Right lung (tissue), 5 donors: ENCODE data around the gene HYAL3. TPM values are rescaled to one million over a fixed set of nuclear protein-coding genes. Genes with fewer than 3 reads are reported as not detected.
"Not testable (repeated sequence)": the region's sequence is repeated elsewhere in the genome, so short reads cannot be mapped to it uniquely, and the experiment has no call there.

ENCODE experiments used
- DNase-seq, 2 donors: peaks; one replicate each; pipeline ENCODE4 v3.0.0-alpha.2; 2013
- polyA plus RNA-seq, 5 donors: library from polyadenylated mRNA; unstranded; fragments of 120-200 nt; gene quantifications; one replicate each; pipeline versions ENCODE4 v1.2.1 to v1.2.3, GENCODE V29; 2013; ENCODE audit warnings: inconsistent platforms in 1 of 5, low replicate concordance in 1 of 5; ENCODE audit not compliant: insufficient read length in 5 of 5, insufficient read depth in 1 of 5

HYAL3 gene
- polyA plus RNA-seq, 5 donors, result 2.9 to 5.8 (median 3.2) TPM

DNA sequence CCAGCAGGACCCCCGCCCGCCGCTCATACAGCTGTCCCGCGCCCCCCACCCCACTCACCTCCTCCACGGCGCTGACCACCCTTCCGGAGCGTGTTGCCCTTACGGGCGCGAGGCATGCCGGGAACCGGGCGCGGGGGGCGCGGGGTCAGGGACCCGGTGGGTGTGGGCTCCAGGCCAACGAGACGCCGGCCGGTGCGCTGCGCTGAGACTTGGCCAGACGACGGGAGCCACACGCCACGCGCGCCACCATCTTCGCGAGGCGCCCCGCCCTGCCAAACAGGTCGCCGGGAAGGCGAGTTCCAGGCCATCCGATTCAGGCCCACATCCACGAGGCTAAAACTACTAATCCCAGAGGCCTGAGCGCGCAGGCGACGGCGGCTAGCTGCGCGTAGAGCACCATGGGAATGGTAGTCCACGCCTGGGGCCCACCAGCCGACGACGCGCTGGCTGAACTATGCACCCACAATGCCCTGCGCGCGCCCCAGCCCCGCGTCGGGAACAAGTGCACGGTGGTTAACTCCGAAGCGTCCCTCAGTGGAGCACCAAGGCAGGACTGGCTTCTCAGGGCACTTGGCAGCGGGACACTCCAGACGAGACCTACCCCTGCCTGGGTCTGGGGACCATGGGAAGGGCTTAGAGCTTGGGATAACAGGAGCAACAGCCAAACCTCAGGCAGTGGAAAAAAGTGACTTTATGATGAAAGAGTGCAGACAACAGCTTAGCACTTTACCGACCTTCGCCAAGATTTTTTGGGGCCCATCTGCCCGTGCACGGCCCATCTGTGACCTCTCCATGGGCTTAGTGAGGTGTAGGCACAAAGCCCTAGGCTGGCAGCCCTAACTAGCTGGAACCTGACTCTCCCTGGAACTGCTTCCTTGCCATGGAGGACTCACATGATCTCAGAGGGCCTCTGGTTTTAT, 6.8 kb downstream of the HYAL3 start, which contains the start of gene IFRD2:
TSS of gene IFRD2 (minus strand) at position 271 of the 920 bp plus-strand sequence. CDS start at position 116, 155 bp downstream.
- DNase-seq, result peak; percentile 94 to 95

DNA sequence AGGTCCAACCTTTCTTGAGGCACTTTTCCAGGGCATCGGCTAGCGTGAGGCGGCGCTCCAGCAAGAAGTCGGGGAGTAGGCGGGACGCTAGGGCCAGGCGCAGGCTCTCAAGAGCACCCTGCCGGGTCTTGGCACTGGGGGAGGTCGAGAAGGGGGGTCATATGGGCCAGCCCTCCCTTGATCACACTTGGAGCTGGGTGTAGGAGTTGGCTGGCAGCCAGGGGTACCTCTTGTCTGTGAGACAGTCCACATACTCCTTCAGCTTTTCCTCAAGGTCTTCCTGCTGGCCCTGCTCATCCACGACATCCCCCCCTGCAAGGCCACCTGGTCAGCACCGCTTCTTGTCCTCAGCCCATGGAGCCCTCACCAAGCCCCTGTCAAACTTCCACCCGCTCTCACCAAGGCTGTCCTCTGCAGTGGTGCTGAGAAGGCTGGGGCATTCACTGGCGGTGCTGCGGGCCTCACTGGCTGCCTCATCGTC, 9.0 kb downstream of the HYAL3 start:
- DNase-seq, result no peak

GRCh38 chr3:50289130-50289529, 10.1 kb downstream of the HYAL3 start:
- no peak for DNase-seq

DNA sequence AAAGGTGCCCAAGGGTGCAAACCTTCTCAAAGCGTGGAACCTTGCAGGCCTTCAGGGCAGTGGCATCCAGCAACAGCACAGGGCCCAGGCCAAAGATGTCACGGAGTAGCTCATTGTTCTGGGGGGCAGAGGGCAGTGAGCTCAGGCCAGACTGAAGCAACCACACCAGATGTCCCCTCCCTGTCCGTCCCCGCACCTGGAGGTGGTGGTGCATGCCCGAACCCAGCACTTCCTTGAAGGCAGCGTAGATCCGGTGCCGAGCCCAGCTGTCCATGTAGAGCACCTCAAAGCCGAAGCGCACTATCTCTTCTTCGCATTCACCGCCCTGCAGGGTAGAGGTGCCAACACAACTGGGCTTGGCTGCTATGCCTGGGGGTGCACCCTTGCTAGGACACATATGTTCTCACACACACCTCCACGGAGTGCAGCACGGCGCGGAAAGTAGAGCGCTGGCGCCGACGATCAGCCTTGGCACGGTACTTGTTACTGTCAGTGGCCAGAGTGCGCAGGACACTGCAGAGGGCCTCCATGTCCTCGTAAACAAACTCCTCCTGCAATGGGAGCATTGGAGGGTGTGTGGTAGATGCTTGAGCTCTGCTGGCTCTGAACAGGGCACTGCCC, 10.7 kb downstream of the HYAL3 start:
- no peak for DNase-seq

GRCh38 chr3:50287262-50287661, 11.9 kb downstream of the HYAL3 start:
- no peak for DNase-seq

GRCh38 chr3:50286322-50287227, 12.6 kb downstream of the HYAL3 start:
- DNase-seq, result no peak

DNA sequence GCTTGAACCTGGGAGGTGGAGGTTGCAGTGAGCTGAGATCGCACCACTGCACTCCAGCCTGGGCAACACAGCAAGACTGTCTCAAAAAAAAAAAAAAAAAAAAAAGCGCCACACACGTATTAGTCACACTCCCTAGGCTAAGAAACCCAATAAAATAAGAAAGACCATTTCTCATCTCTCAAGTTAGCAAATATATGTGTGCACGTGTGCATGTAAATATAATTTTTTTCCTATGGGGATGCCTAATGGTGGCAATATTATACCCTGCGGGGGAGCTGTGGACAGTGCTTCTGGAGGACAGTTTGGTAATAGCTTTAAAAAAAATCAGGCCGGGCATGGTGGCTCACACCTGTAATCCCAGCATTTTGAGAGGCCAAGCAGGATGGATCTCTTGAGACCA, 15.1 kb downstream of the HYAL3 start:
- not testable (repeated sequence) for DNase-seq

DNA sequence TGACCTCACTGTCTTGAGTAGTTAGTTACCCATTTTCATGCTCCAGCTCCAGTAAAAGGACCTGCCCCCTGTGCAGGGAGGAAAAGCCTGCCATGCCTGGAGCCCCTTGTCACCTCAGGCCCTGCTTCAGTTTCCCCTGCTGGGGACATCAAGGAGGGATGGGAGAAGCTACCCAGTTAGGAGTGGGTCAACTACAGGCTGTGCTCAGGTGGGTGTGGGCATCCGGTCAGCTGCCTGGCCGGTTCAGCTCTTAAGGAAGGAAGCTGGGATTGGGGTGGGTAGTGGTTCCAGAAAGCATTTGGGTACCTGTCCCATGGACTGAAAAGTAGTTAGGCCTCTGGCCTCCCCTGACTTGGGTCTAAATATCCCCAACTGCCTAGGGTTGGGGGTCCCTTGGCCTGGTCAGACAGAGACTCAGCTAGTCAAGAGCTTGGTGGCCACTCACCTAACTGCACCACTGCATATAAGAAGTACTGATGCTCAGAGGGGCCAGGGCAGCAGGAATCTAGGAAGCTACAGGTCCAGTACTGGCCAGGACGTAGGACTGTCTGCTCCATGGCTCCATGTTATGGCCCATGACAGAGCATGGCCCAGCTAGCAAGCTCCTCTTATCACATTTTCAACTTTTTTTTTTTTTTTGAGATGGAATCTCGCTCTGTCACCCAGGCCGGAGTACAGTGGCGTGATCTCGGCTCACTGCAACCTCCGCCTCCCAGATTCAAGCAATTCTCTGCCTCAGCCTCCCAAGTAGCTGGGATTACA, 19.8 kb downstream of the HYAL3 start:
- no peak for DNase-seq

- no peak for DNase-seq
Measured at GRCh38 chr3:50278880-50279224, 20.4 kb downstream of the HYAL3 start, which contains the start of gene LSMEM2. LSMEM2 (plus strand) TSS chr3:50279087; CDS start chr3:50279114, 27 bp downstream.

GRCh38 chr3:50278123-50278879, 20.9 kb downstream of the HYAL3 start:
- no peak for DNase-seq

GRCh38 chr3:50276762-50277101, 22.5 kb downstream of the HYAL3 start:
- DNase-seq, result no peak

- DNase-seq, result no peak
Measured at GRCh38 chr3:50275996-50276761, 23.0 kb downstream of the HYAL3 start.

- no peak for DNase-seq
Measured at GRCh38 chr3:50275141-50275995, 23.8 kb downstream of the HYAL3 start.

DNA sequence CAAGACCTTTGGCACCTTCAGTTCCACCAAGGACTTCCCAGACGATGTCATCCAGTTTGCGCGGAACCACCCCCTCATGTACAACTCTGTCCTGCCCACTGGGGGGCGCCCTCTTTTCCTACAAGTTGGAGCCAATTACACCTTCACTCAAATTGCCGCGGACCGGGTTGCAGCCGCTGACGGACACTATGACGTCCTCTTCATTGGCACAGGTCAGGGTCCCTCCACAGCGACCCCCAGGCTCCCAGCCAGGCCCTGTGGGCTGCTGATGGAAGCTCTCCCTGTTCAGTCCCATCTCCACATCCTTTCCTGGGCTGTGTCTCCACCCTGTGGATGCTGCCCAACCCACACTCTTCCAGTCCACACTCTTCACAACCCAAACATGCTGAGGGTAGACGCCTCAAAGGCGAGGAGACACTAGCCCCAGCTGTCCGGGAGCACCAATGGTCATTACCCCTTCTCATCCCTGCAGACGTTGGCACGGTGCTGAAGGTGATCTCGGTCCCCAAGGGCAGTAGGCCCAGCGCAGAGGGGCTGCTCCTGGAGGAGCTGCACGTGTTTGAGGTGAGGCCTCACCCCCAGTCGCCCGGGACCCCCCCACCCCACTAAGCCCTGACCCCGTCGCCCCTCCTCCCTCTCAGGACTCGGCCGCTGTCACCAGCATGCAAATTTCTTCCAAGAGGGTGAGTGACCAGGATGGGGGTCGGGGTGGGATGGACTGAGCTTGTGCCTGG, 24.7 kb downstream of the HYAL3 start:
- no peak for DNase-seq

DNA sequence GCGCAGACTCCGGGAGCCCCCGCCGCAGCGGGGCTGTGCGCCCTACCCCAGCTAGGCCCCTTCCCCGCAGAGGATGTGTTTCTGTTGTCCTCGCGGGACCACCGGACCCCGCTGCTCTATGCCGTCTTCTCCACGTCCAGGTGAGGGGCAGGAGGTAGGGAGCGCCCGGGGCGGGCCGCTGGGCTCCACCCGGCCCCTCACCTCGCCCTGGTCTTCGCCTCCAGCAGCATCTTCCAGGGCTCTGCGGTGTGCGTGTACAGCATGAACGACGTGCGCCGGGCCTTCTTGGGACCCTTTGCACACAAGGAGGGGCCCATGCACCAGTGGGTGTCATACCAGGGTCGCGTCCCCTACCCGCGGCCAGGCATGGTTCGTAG, 25.5 kb downstream of the HYAL3 start:
- DNase-seq, result no peak

DNA sequence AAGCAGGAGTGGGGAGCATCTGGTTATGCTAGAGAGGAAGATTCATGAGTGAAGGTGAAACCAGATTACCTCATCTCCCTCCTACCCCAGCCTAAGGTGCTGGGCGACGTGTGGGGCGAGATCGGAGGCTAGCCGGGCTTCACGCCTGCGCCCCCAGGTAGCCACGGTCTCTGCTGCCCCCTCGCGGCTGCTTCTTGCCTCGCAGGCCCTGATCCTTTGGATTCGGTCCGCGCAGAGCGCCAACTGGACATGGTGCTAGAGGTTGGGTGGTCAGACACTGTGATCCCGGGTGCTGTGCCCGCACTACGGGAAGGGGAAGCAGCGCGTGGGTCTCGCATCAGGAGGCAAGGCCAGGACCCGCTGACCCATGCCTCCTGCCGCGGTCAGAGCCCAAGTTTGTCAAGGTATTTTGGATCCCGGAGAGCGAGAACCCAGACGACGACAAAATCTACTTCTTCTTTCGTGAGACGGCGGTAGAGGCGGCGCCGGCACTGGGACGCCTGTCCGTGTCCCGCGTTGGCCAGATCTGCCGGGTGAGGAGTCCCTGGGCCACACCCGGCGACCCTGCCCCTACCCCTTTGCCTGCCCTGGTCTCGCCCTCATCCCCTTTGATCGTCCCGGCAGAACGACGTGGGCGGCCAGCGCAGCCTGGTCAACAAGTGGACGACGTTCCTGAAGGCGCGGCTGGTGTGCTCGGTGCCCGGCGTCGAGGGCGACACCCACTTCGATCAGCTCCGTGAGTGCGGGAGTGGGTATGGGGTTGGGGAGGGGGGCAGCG, 26.1 kb downstream of the HYAL3 start:
- DNase-seq, result peak; percentile 76 to 79

DNA sequence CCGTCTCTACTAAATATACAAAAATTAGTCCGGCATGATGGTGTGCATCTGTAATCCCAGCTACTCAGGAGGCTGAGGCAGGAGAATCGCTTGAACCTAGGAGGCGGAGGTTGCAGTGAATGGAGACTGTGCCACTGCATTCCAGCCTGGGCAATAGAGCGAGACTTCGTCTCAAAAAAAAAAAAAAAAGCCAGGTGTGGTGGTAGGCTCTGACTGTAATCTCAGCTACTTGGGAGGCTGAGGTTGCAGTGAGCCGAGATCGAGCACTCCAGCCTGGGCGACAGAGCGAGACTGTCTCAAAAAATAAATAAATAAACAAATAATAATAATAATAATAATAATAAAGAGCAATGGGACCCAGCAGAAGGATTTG, 26.7 kb downstream of the HYAL3 start:
- DNase-seq, result not testable (repeated sequence)
